Activated B cell treated with CpG ODN at 0.5 μM for 24 hours (primary cell): ENCODE results near the gene TMEM79. TPM values are rescaled to one million over a fixed set of nuclear protein-coding genes. Genes with fewer than 3 reads are reported as not detected.

Source experiments
- ATAC-seq: fragments of 200-7000 bp; cut with Tn5 transposase; one replicate; pipeline ENCODE4 v1.10.0; 2021; ENCODE audit warnings: low read depth, mild to moderate bottlenecking, moderate library complexity
- CTCF ChIA-PET: fragments of 350-600 bp; sonication (Branson Sonifier 250); formaldehyde crosslinking; loops from one replicate; lab custom pipeline; 2021; ENCODE audit warnings: antibody characterized with exemption; lab: Charles Lee
- POLR2A ChIA-PET: fragments of 350-600 bp; sonication (Branson Sonifier 250); formaldehyde crosslinking; loops from one replicate; lab custom pipeline; 2021; ENCODE audit warnings: antibody characterized with exemption; lab: Charles Lee
- DNase-seq: peaks from one replicate; pipeline ENCODE4 v3.0.0; 2022
- H3K27ac Mint-ChIP-seq: one replicate; pipeline ENCODE4 v1.8.0; 2020; ENCODE audit warnings: mixed read lengths
- H3K27me3 Mint-ChIP-seq: one replicate; pipeline ENCODE4 v1.8.0; 2021; ENCODE audit warnings: mixed read lengths
- H3K36me3 Mint-ChIP-seq: one replicate; pipeline ENCODE4 v1.8.0; 2021; ENCODE audit warnings: low read depth, mixed read lengths
- H3K4me1 Mint-ChIP-seq: one replicate; pipeline ENCODE4 v1.8.0; 2021; ENCODE audit warnings: mixed read lengths
- H3K4me3 Mint-ChIP-seq: one replicate; pipeline ENCODE4 v1.8.0; 2020; ENCODE audit warnings: mild to moderate bottlenecking, mixed read lengths
- H3K9me3 Mint-ChIP-seq: one replicate; pipeline ENCODE4 v1.8.0; 2020; ENCODE audit warnings: mixed read lengths
- intact Hi-C: fragments of 100-400 bp; cut with micrococcal nuclease; formaldehyde crosslinking; loops from one replicate; pipeline ENCODE4 v1.15.1; 2024
- total RNA-seq: library from RNA; stranded (reverse); gene quantifications from 2 replicates; pipeline ENCODE4 v1.2.3, GENCODE V29; 2022
- TF ChIP-seq, protein P1 (sequence below): fragments of 200-600 bp; IDR thresholded peaks from one replicate; pipeline ENCODE4 v1.8.0; 2022; ENCODE audit warnings: antibody characterized with exemption, mild to moderate bottlenecking

The TMEM79 gene
- total RNA-seq, 1 donor from 2014 or later, result 5.1 TPM

DNA sequence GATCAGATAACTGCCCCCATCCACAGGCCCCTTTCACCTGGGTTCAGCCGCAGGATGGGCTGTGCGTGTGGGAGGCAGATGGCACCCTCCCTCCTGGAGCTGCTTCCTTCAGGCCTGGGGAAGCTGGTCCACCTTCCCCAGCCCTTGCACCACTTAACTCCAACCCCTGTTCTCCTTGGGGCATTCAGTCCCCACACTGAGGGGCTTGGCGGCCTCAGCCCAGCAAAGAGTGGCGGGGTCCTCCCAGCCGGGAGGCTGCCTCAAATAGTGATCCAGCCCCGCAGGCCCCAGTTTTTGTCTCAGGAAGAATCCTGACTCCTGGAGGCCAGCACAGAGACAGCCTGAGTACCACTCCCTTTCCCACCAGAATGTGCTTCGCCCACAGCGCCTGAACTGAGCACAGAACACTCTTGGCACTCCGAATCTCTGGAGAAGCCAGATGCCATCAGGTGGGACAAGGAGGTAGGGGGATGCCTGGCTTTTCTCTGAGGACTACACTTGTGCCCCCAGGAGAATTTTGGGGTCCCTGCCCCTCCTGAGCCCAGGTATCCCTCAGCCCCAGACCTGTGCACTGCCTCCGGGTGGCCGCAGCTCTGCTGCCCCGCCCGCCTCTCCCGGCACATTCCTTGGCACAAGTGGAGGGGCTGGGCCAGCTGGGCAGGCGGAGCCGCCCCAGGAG is 37.2 kb upstream of the TMEM79 start:
- TF ChIP-seq, protein P1, sequence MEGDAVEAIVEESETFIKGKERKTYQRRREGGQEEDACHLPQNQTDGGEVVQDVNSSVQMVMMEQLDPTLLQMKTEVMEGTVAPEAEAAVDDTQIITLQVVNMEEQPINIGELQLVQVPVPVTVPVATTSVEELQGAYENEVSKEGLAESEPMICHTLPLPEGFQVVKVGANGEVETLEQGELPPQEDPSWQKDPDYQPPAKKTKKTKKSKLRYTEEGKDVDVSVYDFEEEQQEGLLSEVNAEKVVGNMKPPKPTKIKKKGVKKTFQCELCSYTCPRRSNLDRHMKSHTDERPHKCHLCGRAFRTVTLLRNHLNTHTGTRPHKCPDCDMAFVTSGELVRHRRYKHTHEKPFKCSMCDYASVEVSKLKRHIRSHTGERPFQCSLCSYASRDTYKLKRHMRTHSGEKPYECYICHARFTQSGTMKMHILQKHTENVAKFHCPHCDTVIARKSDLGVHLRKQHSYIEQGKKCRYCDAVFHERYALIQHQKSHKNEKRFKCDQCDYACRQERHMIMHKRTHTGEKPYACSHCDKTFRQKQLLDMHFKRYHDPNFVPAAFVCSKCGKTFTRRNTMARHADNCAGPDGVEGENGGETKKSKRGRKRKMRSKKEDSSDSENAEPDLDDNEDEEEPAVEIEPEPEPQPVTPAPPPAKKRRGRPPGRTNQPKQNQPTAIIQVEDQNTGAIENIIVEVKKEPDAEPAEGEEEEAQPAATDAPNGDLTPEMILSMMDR, result no peak
- Mint-ChIP-seq H3K27ac (no peak overlapping the region), H3K9me3 (no peaks in the 10 kb centered on the region), H3K4me3 (peak overlapping the region; percentile 35), H3K4me1 (peaks cover 17% of the 10 kb centered on the region), H3K27me3 (no peaks in the 10 kb centered on the region), H3K36me3 (peaks cover 28% of the 10 kb centered on the region)
- CTCF ChIA-PET, result no interaction called here
- no peak for DNase-seq
- no peak for ATAC-seq
- intact Hi-C loops, result no loop called here
- POLR2A ChIA-PET, result interaction anchor here (1.1 kb wide), 1 partner anchor 36 kb away, joined by 3 read pairs; the partner anchor contains the start of gene SMG5

DNA sequence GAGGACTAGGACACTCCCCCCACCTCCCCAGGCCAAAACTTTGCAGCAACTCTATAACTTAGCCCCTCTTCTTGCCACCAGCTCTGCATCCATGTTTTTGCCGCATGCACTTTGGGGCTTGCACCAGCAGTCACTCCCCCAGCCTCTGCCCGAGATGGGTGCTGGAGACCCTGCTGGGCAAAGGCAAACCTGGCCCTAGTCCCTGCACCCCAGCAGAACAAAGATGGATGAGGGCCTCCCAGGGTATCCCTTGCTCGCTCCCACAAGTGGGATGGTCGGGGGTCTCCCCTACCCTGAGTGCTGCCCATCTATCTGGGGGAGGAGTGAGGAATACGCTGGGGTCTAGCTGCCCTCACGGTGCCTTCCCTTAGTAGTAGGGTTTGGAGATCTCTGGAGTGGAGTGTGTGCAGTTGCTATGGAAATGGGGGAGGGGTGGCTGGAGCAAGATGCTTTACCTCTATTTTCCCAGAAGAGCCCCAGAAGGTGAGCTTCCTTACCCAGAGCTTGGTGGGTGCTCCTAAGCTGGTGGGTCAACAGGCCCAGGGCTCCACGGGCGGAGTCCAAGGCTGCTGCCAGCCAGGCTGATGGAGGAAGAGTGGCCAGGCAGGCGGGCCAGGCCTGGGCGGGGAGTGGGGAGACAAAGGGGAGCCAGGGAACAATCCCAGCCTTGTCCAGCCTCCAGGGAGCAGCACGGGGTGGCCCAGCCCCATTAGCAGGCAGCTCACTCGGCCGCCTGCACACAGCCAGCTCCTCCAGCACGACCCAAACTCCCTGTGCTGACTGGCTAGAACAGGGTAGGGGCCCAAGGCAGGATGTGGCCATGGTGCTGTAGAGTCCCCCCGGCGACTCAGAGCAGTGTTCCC is 36.4 kb upstream of the TMEM79 start, which contains the start of gene PAQR6:
Gene PAQR6 (minus strand): TSS at position 597 of the 863 bp plus-strand sequence. CDS start 1,325 bp downstream, outside the sequence.
- Mint-ChIP-seq H3K9me3 (no peaks in the 10 kb centered on the region), H3K27ac (no peak within 1 kb of the TSS), H3K4me1 (peaks cover 17% of the 10 kb centered on the region), H3K27me3 (no peaks in the 10 kb centered on the region), H3K36me3 (peaks cover 35% of the 10 kb centered on the region), H3K4me3 (no peak within 1 kb of the TSS)
- TF ChIP-seq, protein P1, result no peak
- ATAC-seq (no peak), DNase-seq (no peak)
- intact Hi-C loops, result no loop called here
- CTCF ChIA-PET, result no interaction called here
- POLR2A ChIA-PET, result interaction anchor here (0.6 to 1.1 kb wide), 2 partner anchors 21 to 35 kb away, joined by 3 to 4 read pairs; partner anchors contain the start of gene SMG5

DNA sequence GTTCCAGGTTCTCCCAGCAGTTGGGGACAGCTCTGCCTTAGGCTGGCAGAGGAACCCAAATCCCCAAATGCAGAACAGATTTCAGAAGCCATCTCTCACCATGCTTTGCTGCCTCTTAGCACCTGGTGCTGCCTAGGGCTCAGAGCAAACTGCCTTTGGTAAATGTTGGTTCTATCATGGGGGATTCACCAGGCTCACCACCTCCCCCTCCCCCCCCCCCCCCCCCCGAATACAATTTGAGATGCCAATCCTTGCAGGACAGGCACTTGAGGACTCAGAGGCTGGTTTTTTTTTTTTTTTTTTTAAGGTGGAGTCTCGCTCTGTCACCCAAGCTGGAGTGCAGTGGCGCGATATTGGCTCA is 35.8 kb upstream of the TMEM79 start:
- H3K4me1 Mint-ChIP-seq, result peaks cover 17% of the 10 kb centered on the region
- TF ChIP-seq, protein P1, result no peak
- H3K36me3 Mint-ChIP-seq, result peaks cover 41% of the 10 kb centered on the region
- no peak for DNase-seq
- CTCF ChIA-PET, result no interaction called here
- POLR2A ChIA-PET, result interaction anchor here (0.6 to 1.1 kb wide), 2 partner anchors 35 to 197 kb away, joined by 3 read pairs; partner anchors contain the start of gene SMG5
- ATAC-seq, result no peak
- no peaks in the 10 kb centered on the region for H3K27me3 Mint-ChIP-seq
- H3K27ac Mint-ChIP-seq, result no peak overlapping the region
- no peak overlapping the region for H3K4me3 Mint-ChIP-seq
- intact Hi-C loops, result no loop called here
- no peaks in the 10 kb centered on the region for H3K9me3 Mint-ChIP-seq

DNA sequence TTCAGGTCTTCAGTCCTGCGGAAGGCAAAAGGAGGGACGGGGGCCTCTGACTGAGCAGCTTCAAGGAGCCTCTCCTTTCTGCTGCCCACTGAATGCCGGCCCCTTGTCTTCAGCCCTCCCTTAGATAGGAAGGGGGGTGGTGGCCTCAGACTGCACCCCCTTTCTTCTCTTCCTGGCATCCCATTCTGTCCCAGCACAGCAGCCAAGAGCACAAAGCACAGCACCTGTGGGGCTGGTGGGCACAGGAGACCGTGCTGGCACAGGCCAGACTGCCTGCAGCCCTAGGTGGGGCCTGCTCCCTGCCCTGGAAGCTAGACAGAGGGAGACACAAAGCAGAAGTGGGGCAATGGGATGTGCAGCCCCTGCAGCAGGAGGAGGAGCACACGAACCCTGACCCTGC is 34.5 kb upstream of the TMEM79 start:
- H3K9me3 Mint-ChIP-seq, result no peaks in the 10 kb centered on the region
- no peak overlapping the region for H3K27ac Mint-ChIP-seq
- ChIA-PET CTCF (no interaction called here), POLR2A (no interaction called here)
- DNase-seq (no peak), ATAC-seq (no peak)
- peaks cover 51% of the 10 kb centered on the region for H3K36me3 Mint-ChIP-seq
- H3K4me3 Mint-ChIP-seq, result no peak overlapping the region
- TF ChIP-seq, protein P1, result no peak
- intact Hi-C loops, result no loop called here
- H3K4me1 Mint-ChIP-seq, result peaks cover 16% of the 10 kb centered on the region
- H3K27me3 Mint-ChIP-seq, result no peaks in the 10 kb centered on the region

DNA sequence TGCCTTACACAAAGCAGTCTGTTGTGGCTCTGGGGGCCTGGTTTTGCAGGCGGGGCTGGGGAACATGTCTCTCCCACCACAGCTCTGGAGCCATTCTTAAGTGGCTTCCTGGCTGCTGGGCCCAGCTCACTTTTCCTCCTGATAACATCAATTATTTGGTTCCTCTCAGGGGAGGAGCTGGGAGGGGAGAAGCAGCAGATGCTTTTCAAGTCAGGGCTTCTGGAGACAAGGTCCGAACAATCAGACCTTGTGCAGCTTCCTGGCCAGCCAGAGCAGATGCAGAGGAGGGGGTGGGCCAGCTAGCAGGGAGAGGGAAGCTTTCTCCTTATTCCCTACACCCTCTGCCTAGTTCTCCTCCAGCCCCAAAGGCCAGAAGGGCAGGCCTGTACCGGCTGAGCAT is 32.6 kb upstream of the TMEM79 start:
- Mint-ChIP-seq H3K27ac (no peak overlapping the region), H3K4me1 (no peaks in the 10 kb centered on the region), H3K4me3 (no peak overlapping the region), H3K27me3 (no peaks in the 10 kb centered on the region), H3K9me3 (no peaks in the 10 kb centered on the region), H3K36me3 (peaks cover 58% of the 10 kb centered on the region)
- intact Hi-C loops, result no loop called here
- ATAC-seq (no peak), DNase-seq (no peak)
- TF ChIP-seq, protein P1, result no peak
- ChIA-PET CTCF (no interaction called here), POLR2A (no interaction called here)
